GM21528 (cell line): ENCODE data around the gene C1orf210.

Experiments
- ATAC-seq: cut with Tn5 transposase; IDR thresholded peaks from one replicate; pipeline ENCODE4 v1.9.1; 2021; ENCODE audit warnings: mild to moderate bottlenecking, moderate library complexity; ENCODE audit not compliant: unreplicated experiment, low FRiP score

C1orf210 gene

DNA sequence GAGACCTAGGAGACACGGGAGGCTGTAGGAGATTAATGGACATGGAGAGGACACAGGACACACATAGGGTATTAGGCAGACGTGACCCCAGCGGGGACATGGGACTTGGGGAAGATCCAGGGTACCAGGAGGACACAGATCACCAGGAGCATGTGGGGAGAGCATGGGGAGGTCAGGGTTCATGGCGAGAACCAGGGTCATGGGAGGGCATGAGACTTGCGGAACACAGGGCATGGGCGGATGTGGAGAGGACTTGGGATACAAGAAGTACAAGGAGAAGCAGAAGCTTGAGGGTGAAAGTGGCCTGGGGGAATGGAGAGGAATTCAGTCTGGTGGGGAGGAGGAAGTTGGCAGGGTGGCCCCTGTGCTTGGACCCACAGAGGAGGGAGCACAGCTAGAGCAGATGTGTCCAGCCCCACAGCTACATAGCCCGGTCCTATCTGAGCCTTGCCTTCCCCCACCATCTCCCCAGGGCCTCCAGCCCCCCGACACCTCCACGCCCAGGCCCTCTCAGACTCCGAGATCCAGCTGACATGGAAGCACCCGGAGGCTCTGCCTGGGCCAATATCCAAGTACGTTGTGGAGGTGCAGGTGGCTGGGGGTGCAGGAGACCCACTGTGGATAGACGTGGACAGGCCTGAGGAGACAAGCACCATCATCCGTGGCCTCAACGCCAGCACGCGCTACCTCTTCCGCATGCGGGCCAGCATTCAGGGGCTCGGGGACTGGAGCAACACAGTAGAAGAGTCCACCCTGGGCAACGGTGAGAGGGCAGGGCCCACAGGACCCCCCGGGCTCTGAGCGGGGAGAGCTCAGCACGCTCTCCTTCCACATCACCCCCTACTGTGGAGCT is 27.5 kb upstream of the C1orf210 start:
- no peak for ATAC-seq

DNA sequence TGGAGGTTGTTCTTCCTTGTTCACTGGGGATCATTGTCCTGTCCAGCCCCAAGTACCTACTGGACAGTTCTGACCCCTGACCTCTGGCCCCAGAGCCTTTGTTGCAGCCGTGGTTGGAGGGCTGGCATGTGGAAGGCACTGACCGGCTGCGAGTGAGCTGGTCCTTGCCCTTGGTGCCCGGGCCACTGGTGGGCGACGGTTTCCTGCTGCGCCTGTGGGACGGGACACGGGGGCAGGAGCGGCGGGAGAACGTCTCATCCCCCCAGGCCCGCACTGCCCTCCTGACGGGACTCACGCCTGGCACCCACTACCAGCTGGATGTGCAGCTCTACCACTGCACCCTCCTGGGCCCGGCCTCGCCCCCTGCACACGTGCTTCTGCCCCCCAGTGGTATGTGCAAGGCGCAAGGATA is 26.8 kb upstream of the C1orf210 start:
- ATAC-seq, result no peak

DNA sequence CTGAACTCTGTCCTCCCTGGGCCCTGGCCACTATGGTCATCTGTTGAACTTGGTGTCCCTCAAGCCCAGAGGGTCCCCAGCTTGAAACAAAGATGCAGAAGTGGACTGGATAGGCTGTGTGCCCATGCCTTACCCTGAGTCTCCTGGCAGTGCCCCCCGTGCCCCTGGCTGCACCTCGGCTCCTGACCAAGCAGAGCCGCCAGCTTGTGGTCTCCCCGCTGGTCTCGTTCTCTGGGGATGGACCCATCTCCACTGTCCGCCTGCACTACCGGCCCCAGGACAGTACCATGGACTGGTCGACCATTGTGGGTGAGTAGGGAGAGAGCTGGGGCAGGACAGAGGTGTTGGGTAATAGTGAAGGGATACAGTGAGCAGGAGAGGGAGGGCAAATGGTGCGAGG is 26.1 kb upstream of the C1orf210 start:
- ATAC-seq, result no peak

DNA sequence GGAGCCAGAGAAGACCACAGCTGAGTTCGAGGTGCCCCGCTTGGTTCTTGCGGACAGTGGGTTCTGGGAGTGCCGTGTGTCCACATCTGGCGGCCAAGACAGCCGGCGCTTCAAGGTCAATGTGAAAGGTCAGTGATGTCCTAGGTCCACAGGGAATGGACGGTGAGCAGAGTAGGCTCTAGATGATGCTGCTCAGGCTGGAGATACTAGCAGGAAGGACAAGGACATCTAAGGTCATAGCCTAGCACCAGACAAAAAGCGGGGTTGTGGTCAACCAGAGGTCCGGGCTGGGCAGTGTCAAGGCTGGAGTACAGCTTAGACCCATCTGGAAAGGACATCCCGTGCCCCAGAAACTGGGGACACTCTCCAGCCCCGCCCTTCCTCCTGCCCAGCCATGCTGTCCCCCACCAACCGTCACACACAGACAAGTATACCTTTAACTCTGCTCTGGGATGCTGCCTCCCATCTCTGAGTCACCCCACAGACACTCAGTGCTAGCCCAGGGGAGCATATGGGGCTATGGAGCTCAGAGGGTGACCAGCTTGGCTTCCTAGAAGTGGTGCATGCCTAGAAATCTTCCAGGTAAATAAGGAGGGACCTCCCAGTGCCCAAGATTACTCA is 24.1 kb upstream of the C1orf210 start:
- no peak for ATAC-seq

DNA sequence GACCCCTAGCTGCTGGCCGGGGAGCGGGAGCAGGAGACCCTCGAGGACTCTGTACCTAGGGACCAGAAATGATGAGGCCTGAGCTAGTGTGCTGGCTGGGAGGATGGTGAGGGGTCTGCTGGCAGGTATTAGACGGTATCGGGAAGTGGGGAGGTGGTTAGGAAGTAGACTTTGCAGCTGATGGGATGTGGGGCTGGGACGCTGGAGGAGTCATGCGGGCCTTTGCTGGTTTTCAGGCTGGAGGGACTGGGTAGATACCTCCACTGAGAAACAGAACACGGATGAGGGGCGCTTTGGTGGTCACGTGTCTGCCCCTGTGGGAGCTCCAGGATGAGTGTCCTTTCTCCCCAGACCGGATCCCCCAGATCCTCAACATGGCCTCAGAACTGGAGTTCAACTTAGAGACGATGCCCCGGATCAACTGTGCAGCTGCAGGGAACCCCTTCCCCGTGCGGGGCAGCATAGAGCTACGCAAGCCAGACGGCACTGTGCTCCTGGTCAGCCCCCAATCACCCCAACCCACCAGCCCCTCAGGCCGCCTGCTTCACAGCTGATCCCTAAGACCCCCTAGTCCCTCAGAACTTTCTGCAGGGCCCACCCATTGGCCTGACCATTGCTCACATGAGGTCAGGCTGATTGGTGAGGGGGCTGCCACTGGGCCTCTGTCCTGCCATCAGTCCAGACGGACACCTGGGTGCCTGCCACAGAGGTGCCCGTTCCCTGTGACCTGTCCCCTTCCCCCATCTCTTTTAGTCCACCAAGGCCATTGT is 23.4 kb upstream of the C1orf210 start:
- ATAC-seq, result no peak

DNA sequence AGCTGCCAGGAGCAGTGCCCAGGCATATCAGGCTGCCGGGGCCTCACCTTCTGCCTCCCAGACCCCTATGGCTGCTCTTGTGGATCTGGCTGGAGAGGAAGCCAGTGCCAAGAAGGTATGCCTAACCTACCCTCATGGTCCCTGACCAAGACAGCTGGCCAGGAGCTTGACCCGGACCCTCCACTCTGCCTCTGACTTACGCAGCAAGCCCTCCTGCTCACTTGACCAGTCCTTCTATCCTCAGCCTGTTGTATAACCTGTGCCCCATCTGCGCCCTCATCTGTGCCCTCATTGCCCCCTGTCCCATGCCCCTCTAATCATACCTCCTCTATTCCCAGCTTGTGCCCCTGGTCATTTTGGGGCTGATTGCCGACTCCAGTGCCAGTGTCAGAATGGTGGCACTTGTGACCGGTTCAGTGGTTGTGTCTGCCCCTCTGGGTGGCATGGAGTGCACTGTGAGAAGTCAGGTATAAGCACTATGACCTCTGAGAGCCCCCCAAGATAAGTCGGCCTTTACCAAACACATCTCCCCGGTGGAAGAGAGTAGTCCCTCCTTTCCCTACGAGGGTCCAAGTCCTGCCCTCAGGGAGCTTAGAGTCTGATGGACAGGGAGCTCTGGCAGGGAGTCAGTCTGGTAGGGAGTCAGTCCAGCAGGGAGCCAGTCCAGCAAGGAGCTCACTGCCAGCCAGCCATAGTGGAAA is 22.2 kb upstream of the C1orf210 start:
- ATAC-seq, result no peak

DNA sequence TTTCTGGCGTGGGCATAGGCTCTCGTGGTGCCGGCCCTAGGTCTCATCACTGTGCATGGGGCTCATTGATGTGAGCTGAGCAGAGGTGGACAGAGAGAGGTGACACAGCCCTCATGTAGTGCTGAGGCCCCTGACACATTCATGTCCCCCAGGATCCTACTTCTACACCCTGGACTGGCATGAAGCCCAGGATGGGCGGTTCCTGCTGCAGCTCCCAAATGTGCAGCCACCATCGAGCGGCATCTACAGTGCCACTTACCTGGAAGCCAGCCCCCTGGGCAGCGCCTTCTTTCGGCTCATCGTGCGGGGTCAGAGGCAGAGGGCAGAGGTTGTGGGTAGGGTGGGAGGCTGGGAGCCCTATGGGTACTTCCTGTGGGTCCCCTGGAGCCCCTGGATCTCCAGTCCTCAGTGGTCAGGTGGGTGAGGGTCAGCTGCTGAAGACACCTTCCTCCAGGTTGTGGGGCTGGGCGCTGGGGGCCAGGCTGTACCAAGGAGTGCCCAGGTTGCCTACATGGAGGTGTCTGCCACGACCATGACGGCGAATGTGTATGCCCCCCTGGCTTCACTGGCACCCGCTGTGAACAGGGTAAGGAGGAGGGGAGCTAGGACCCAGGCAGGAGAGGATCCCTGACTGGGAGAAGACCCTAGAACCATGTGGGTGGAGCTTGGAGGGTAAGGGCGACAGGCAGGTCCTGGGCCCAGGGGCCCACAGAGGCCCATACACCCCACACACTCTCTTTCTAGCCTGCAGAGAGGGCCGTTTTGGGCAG is 21.5 kb upstream of the C1orf210 start:
- no peak for ATAC-seq

DNA sequence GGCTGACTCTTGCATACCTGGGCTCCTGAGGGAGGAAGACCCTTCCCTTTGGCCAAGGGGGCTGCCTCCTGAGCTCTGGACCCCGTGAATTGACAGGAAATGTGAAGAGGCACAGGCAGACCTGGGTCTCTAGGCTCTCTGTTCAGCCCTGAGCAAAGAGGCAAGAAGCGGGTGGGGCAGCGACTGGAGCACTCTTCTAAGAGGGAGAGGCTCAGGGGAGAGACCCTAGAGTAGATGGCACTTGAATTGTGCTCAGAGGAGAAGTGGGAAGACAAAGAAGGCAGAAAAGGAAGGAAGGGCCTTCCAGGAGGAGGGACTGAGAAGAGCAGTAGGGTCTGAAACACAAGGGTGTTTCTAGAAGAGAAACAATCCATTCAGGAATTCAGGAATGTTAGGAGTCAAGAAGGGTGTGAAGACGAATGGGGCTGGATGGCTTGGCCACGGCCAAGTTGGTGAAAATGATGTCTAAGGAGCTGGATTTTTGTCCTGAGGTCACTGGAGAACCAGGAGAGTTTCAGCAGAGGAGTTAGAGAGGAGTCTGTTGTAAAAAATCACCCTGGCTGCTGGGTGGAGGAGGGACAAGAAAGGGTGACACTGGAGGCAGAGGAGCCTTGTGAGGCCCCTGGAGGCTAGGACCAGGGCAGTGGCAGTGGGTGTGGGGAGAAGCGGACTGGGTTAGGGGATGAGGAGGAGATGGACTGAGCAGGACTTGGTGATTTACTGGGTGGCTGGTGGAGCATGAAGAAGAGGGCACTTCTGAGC is 20.7 kb upstream of the C1orf210 start:
- ATAC-seq, result no peak

DNA sequence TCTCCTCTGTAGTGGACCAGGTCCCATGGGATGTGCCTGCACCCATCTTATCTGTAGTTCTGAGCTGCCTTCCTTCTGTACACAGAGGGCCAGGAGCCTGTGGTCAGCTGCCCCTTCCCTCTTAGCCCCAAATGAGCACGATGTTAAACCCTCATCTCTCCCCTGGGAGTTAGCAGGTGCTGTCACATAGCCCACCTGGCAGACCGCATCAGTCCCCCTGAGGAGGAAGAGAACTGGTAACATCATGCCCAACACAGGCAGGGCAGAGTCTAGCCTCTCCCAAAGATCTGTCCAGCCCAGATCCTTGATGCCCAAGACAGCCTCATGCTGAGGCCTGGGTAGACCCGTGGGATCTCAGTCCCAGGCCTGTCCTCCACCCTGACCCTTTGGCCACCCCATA is 20.1 kb upstream of the C1orf210 start:
- no peak for ATAC-seq

GRCh38 chr1:43304771-43305300 is 19.5 kb upstream of the C1orf210 start:
- ATAC-seq, result no peak

DNA sequence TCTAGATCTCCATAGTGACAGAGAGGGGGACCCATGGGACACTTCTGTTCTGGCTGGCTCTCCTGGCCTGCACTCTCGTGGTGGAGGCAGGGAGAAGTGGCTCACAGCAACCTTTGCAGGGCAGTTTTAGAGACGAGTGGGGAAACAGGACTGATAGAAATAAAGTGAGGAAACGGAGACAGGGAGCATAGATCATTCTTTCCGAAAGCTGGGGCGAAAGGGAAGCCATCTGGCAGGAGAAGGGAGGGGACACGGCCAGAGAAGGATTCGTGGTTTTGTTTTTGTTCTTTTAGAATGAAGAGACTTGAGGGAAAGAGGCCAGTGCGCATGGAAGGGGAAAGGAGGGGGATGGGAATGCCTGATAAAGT is 18.9 kb upstream of the C1orf210 start:
- no peak for ATAC-seq

- ATAC-seq, result no peak
Measured at GRCh38 chr1:43303471-43304313, 18.3 kb upstream of the C1orf210 start.

DNA sequence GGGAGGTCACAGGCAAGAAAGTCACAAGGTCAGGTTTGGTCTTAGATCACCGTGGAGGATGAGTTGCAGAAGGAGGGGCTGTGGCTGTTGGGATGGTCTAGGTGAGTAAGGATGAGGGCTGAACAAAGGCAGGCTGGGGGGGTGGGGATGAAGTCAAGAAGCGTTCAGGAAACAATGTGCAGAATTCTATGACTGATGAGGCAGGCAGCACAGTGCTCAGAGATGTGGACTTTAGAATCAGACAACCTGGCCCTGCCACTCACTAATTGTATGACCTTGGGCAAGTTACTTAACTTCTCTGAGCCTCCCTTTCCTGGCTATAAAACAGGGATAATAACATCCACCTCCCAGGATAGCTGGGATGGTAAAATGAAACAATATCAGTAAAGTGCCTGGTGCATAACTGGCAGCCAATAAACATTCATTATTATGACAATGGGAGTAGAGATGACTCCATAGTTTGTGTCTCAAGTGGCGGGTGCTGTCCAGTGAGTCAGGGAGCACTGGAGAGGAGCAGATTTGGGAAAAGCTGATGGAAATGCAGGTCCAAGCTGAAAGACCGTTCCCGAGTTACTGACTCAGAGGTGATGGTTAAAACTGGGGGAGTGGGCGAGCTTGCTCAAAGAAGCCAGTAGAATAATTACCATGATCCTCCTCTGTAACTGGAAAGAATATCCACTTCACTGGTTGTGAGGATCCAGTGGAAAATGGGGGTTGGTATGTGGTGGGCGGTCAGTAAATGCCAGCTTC is 17.5 kb upstream of the C1orf210 start:
- no peak for ATAC-seq

- no peak for ATAC-seq
Measured at GRCh38 chr1:43302201-43302600, 16.8 kb upstream of the C1orf210 start.

- ATAC-seq, result no peak
Measured at GRCh38 chr1:43300378-43301094, 15.2 kb upstream of the C1orf210 start, which contains the start of gene TIE1. Gene TIE1 (plus strand): TSS chr1:43300982. CDS start chr1:43301072, 90 bp downstream.

- no peak for ATAC-seq
Measured at GRCh38 chr1:43299101-43299500, 13.7 kb upstream of the C1orf210 start.

GRCh38 chr1:43298055-43298454 is 12.7 kb upstream of the C1orf210 start:
- no peak for ATAC-seq
